IPS-20b (cell line): ENCODE measurements around the gene FOXL2.

Experiments
- H3K27ac ChIP-seq: one replicate; pipeline ENCODE4 v1.5.1; 2013; ENCODE audit warnings: low read length
- H3K27me3 ChIP-seq: 2 replicates; pipeline ENCODE4 v1.6.1; 2013; ENCODE audit warnings: mild to moderate bottlenecking, low read length, inconsistent platforms; ENCODE audit not compliant: insufficient read depth
- H3K36me3 ChIP-seq: 2 replicates; pipeline ENCODE4 v1.6.1; 2013; ENCODE audit warnings: low read depth, mild to moderate bottlenecking, inconsistent platforms, low read length, moderate library complexity; ENCODE audit not compliant: insufficient read depth
- H3K4me1 ChIP-seq: 2 replicates; pipeline ENCODE4 v1.6.1; 2013; ENCODE audit warnings: mild to moderate bottlenecking, control low read depth, inconsistent platforms, low read length, moderate library complexity; ENCODE audit not compliant: insufficient read depth
- H3K4me3 ChIP-seq: 2 replicates; pipeline ENCODE4 v1.5.1; 2013; ENCODE audit warnings: mild to moderate bottlenecking, low read length, inconsistent platforms
- H3K9ac ChIP-seq: 2 replicates; pipeline ENCODE4 v1.6.1; 2013; ENCODE audit warnings: low read depth, mild to moderate bottlenecking, inconsistent platforms, low read length, moderate library complexity
- H3K9me3 ChIP-seq: 2 replicates; pipeline ENCODE4 v1.6.1; 2013; ENCODE audit warnings: mild to moderate bottlenecking, low read depth, low read length, inconsistent platforms; ENCODE audit not compliant: insufficient read depth

The FOXL2 gene

DNA sequence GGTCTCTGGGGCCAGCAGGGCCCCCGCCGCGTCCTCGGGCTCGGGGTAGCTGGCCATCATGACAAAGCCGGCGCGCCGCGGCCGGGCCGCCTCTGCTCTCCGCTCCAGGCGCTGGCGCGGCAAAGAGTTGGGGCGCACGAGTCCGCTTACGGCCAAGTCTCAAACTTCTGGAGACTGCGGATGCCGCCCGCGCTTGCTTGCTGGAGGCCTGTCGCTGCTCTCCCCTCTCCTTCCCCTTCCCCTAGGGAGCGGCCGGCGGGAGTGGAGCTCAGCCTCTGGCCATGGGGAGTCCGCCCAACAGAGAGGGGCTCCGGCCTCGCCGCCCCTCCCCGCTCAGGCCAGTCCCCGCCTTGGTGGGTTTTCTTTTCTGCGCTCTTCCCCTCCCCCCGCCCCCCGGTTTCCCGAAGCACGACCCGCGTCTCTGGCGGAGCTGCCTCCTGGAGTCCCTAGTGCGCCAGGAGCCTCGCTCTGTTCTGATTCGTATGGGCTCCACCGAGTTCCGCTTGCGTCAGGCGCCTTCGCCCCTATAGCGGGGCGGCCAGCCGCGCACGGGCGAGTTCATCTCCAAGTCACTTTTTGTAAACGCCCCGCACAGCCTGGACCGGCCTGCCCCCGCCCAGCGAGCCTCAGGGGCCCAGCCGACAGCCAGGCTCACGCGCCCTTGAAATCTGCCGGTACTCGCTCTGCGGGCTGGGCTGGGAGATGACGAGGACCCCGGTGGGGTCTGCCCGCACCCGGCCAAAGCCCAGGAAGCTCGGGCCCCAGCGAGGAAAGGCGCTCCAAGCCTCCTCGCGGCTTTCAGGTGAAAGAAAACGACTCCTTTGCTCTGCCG lies at the start of gene FOXL2, which contains the start of gene FOXL2NB:
FOXL2 (minus strand) TSS at position 475 of the 832 bp plus-strand sequence; CDS start at position 60, 415 bp downstream.
FOXL2NB (plus strand) TSS at position 555 of the 832 bp plus-strand sequence; CDS start at position 703, 148 bp downstream.
- H3K27ac ChIP-seq, result no peak within 1 kb of the TSS
- H3K27me3 ChIP-seq, result peaks cover 100% of the 10 kb centered on the region

DNA sequence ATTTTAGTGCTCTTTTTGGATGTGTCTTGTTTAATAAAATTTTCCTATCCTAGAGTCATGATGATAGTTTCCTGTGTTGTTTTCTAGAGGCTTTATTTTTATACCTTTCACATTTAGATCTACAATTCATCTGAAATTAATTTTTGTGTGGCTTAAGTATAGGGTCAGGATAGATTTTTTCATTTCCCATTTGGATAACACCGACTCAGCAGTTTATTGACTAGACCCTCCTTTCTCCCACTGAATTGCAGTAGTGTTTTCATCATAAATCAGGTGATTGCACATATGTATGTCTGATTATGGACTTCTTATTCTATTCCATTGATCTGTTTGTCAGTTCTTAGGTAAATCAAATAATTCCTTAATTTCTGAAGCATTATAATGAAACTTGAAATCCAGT lies 48.8 kb upstream of the FOXL2 start:
- Histone ChIP-seq H3K27ac (no peak overlapping the region), H3K4me3 (no peak overlapping the region), H3K4me1 (no peaks in the 10 kb centered on the region), H3K27me3 (0 out of 2 replicates have a peak, but pooled peaks cover 4% of the 10 kb centered on the region), H3K36me3 (no peaks in the 10 kb centered on the region), H3K9ac (no peak overlapping the region), H3K9me3 (no peaks in the 10 kb centered on the region)

More for the DNA sequence above, at the start of gene FOXL2, which contains the start of gene FOXL2NB:
- Histone ChIP-seq H3K9me3 (no peaks in the 10 kb centered on the region), H3K4me3 (peak within 1 kb of the TSS; percentile 63; the same call in 1 of the 2 replicates), H3K36me3 (no peaks in the 10 kb centered on the region), H3K4me1 (peaks cover 33% of the 10 kb centered on the region), H3K9ac (peak within 1 kb of the TSS; percentile 27; the same call in 1 of the 2 replicates)

GRCh38 chr3:138987181-138987580 lies 40.2 kb upstream of the FOXL2 start:
- Histone ChIP-seq H3K9ac (no peak overlapping the region), H3K4me1 (no peaks in the 10 kb centered on the region), H3K27ac (no peak overlapping the region), H3K36me3 (no peaks in the 10 kb centered on the region), H3K4me3 (no peak overlapping the region), H3K27me3 (0 out of 2 replicates have a peak, but pooled peaks cover under 1% of the 10 kb centered on the region), H3K9me3 (no peaks in the 10 kb centered on the region)

GRCh38 chr3:138985932-138986331 lies 39.0 kb upstream of the FOXL2 start:
- no peaks in the 10 kb centered on the region for H3K9me3 ChIP-seq

GRCh38 chr3:138984816-138985215 lies 37.9 kb upstream of the FOXL2 start:
- Histone ChIP-seq H3K27ac (no peak overlapping the region), H3K27me3 (no peaks in the 10 kb centered on the region; the same call in 1 of the 2 replicates), H3K9ac (no peak overlapping the region), H3K4me1 (no peaks in the 10 kb centered on the region), H3K36me3 (no peaks in the 10 kb centered on the region), H3K4me3 (no peak overlapping the region), H3K9me3 (no peaks in the 10 kb centered on the region)

More at GRCh38 chr3:138985932-138986331, 39.0 kb upstream of the FOXL2 start:
- Histone ChIP-seq H3K36me3 (no peaks in the 10 kb centered on the region), H3K27ac (no peak overlapping the region), H3K9ac (no peak overlapping the region), H3K4me3 (no peak overlapping the region), H3K4me1 (no peaks in the 10 kb centered on the region), H3K27me3 (no peaks in the 10 kb centered on the region; the same call in 1 of the 2 replicates)

DNA sequence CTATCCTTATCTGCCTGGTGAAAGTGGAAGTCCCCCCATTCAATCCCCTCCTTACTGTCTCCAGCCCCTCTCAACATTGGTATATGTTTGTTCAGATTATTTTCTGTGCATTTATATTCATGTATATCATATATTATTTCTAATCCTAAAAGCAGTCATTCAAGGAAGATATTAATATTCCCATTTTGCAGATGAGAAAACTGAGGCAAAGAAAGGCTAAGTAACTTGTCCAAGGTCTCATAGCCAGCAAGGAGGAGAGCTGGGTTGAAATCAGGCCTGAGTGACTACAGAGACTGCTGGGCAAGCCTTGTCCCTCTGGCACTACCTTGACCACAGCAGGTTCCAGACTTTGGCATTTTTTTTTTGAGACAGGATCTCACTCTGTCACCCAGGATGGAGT lies 29.1 kb upstream of the FOXL2 start:
- Histone ChIP-seq H3K4me3 (no peak overlapping the region), H3K9ac (no peak overlapping the region), H3K27me3 (no peaks in the 10 kb centered on the region; the same call in 1 of the 2 replicates), H3K36me3 (no peaks in the 10 kb centered on the region), H3K4me1 (no peaks in the 10 kb centered on the region), H3K9me3 (no peaks in the 10 kb centered on the region), H3K27ac (no peak overlapping the region)

GRCh38 chr3:138975351-138975750 lies 28.4 kb upstream of the FOXL2 start:
- Histone ChIP-seq H3K27ac (no peak overlapping the region), H3K27me3 (no peaks in the 10 kb centered on the region), H3K36me3 (no peaks in the 10 kb centered on the region), H3K4me1 (no peaks in the 10 kb centered on the region), H3K9me3 (no peaks in the 10 kb centered on the region), H3K4me3 (no peak overlapping the region), H3K9ac (no peak overlapping the region)

GRCh38 chr3:138974462-138974861 lies 27.5 kb upstream of the FOXL2 start:
- no peak overlapping the region for H3K27ac ChIP-seq
- no peaks in the 10 kb centered on the region for H3K36me3 ChIP-seq
- H3K4me1 ChIP-seq, result no peaks in the 10 kb centered on the region
- no peak overlapping the region for H3K4me3 ChIP-seq
- H3K27me3 ChIP-seq, result no peaks in the 10 kb centered on the region
- no peak overlapping the region for H3K9ac ChIP-seq
- no peaks in the 10 kb centered on the region for H3K9me3 ChIP-seq

DNA sequence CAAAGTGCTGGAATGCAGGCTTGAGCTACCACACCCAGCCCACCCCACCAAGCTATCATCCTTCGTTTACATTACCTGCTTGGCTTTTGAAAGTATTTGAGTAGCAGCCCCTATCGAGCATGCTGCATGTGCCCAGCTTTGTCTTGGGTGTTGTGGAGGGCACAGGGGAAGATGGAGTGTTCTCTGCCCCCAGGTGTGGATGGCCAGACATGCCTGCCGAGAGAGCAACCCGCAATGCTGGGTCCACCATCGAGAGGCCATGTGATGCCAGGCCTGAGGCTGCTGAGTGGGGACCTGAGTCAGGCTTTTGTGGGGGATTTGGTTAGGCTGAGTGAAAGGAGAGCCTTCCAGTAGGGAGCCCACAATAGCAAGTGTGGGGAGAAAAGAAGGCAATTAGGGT lies 26.0 kb upstream of the FOXL2 start:
- no peak overlapping the region for H3K27ac ChIP-seq
- no peaks in the 10 kb centered on the region for H3K9me3 ChIP-seq
- no peak overlapping the region for H3K4me3 ChIP-seq
- no peaks in the 10 kb centered on the region for H3K27me3 ChIP-seq
- H3K36me3 ChIP-seq, result no peaks in the 10 kb centered on the region
- no peaks in the 10 kb centered on the region for H3K4me1 ChIP-seq
- H3K9ac ChIP-seq, result no peak overlapping the region

GRCh38 chr3:138971766-138972320 lies 24.9 kb upstream of the FOXL2 start:
- Histone ChIP-seq H3K27ac (no peak overlapping the region), H3K9ac (no peak overlapping the region), H3K4me1 (no peaks in the 10 kb centered on the region), H3K27me3 (no peaks in the 10 kb centered on the region), H3K9me3 (no peaks in the 10 kb centered on the region), H3K4me3 (no peak overlapping the region), H3K36me3 (no peaks in the 10 kb centered on the region)

- H3K27ac ChIP-seq, result no peak overlapping the region
- H3K4me1 ChIP-seq, result no peaks in the 10 kb centered on the region
- H3K27me3 ChIP-seq, result peaks cover 16% of the 10 kb centered on the region
- no peaks in the 10 kb centered on the region for H3K36me3 ChIP-seq
- no peak overlapping the region for H3K4me3 ChIP-seq
- H3K9ac ChIP-seq, result no peak overlapping the region
- H3K9me3 ChIP-seq, result peaks cover 10% of the 10 kb centered on the region
Observed at GRCh38 chr3:138964923-138965322, 18.0 kb upstream of the FOXL2 start.

GRCh38 chr3:138964264-138964663 lies 17.3 kb upstream of the FOXL2 start:
- H3K27ac ChIP-seq, result no peak overlapping the region
- no peaks in the 10 kb centered on the region for H3K4me1 ChIP-seq
- no peak overlapping the region for H3K9ac ChIP-seq
- H3K27me3 ChIP-seq, result peaks cover 20% of the 10 kb centered on the region
- H3K9me3 ChIP-seq, result peaks cover 10% of the 10 kb centered on the region
- H3K36me3 ChIP-seq, result no peaks in the 10 kb centered on the region
- H3K4me3 ChIP-seq, result no peak overlapping the region
